ENCODE data around the gene RIC8B. TPM values are rescaled to one million over a fixed set of nuclear protein-coding genes. Genes with fewer than 3 reads are reported as not detected.

The RIC8B gene
- total RNA-seq, 1 experiment from 2014 or later, result 14.9 TPM

DNA sequence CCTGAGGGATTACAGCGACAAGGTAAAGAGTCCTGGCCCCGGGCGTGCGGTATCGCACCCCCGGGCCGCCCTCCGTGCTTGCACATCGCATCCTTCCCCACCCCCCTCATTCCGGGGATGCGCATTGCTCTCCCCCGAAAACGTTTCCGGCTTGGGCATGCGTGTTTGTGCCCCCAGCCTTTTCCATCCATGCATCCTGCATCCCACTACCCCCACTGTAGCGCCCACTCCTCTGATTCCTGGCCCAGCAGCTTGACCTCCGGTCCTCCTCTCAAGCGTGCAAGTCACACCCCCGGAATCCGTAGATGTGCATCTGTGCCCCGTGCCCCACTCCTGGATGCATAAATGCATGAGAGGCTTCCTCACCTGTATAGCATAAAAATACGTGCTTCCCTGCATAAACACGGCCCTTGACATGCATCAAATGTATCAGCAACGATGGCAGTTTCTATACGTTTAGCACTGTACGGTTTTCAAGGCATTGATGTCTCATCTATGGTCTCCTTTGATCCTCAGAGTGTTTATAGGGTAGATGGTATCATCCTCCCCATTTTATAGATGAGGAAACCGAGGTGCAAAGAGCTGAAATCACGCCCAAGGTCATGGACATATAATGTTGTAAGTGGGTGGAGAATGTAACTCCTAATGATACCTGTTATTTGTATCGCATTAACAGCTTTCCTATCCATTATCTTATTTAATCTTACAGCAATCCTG is 484 bp downstream of the RIC8B start:
- H3K79me2 ChIP-seq (ENCODE audit: low read depth), result peaks cover 45% of the 10 kb centered on the region
- ChIA-PET POLR2A (ENCODE audit: unreplicated experiment) (no interaction called here), CTCF (no interaction called here)
- H3K4me2 ChIP-seq, result peak overlapping the region; percentile 81
- H3K36me3 ChIP-seq (ENCODE audit: low read depth), result no peaks in the 10 kb centered on the region
- H3K9me3 ChIP-seq (ENCODE audit: insufficient read depth, low read depth), result no peaks in the 10 kb centered on the region
- H3K27ac ChIP-seq, result peak overlapping the region; percentile 78
- peaks cover 36% of the 10 kb centered on the region for H3K4me1 ChIP-seq (replicated peaks; ENCODE audit: insufficient read depth)
- DNase-seq, result no peak
- H3F3A ChIP-seq (ENCODE audit: insufficient read depth, low read depth), result peaks cover 3% of the 10 kb centered on the region; the same call in 1 of the 2 replicates
- BruUV-seq (replicated peaks), result no TSS peak
- H3K27me3 ChIP-seq (ENCODE audit: insufficient read depth, low read depth), result no peaks in the 10 kb centered on the region
- H3K9me2 ChIP-seq (ENCODE audit: insufficient read depth), result no peaks in the 10 kb centered on the region
- H3K4me3 ChIP-seq, result peak overlapping the region; percentile 93
- intact Hi-C loops (cut with micrococcal nuclease; ENCODE audit: unreplicated experiment), result loop anchor here (5.0 kb wide), 1 partner anchor 317 kb away; the partner anchor contains the start of gene CRY1
- no peaks in the 10 kb centered on the region for H4K20me1 ChIP-seq (ENCODE audit: insufficient read depth)
- peak overlapping the region; percentile 91 for H2AFZ ChIP-seq
- TF ChIP-seq EZH2 (IDR thresholded peaks at IDR 0.05; ENCODE audit: low read depth), result no peak
- TF ChIP-seq, protein P1, sequence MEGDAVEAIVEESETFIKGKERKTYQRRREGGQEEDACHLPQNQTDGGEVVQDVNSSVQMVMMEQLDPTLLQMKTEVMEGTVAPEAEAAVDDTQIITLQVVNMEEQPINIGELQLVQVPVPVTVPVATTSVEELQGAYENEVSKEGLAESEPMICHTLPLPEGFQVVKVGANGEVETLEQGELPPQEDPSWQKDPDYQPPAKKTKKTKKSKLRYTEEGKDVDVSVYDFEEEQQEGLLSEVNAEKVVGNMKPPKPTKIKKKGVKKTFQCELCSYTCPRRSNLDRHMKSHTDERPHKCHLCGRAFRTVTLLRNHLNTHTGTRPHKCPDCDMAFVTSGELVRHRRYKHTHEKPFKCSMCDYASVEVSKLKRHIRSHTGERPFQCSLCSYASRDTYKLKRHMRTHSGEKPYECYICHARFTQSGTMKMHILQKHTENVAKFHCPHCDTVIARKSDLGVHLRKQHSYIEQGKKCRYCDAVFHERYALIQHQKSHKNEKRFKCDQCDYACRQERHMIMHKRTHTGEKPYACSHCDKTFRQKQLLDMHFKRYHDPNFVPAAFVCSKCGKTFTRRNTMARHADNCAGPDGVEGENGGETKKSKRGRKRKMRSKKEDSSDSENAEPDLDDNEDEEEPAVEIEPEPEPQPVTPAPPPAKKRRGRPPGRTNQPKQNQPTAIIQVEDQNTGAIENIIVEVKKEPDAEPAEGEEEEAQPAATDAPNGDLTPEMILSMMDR (conservative IDR thresholded peaks at IDR 0.05), result no peak

DNA sequence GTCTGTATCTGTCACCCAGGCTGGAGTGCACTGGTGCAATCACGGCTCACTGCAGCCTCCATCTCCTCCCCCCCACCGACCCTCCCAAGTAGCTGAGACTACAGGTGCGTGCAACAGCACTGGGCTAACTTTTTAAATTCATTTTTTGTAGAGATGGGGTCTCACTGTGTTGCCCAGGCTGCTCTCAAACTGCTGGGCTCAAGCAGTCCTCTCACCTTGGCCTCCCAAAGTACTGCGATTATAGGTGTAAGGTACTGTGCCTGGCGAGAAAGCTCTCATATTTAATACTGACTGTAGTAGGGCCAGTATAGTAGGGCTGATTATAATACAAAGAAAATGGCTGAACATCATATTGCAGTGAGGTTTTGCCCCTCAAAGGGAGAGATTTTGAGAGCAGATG is 2.4 kb downstream of the RIC8B start:
- DNase-seq, result no peak
- Histone ChIP-seq H4K20me1 (ENCODE audit: insufficient read depth) (no peaks in the 10 kb centered on the region), H3K4me1 (replicated peaks; ENCODE audit: insufficient read depth) (peaks cover 44% of the 10 kb centered on the region), H3F3A (ENCODE audit: insufficient read depth, low read depth) (peaks cover 9% of the 10 kb centered on the region; the same call in 1 of the 2 replicates), H3K36me3 (ENCODE audit: low read depth) (no peaks in the 10 kb centered on the region), H3K4me3 (no peak overlapping the region), H3K27ac (no peak overlapping the region), H3K79me2 (ENCODE audit: low read depth) (peaks cover 59% of the 10 kb centered on the region), H3K27me3 (ENCODE audit: insufficient read depth, low read depth) (no peaks in the 10 kb centered on the region), H3K9me2 (ENCODE audit: insufficient read depth) (no peaks in the 10 kb centered on the region), H2AFZ (no peak overlapping the region), H3K9me3 (ENCODE audit: insufficient read depth, low read depth) (no peaks in the 10 kb centered on the region), H3K4me2 (no peak overlapping the region)
- CTCF ChIA-PET, result no interaction called here
- TF ChIP-seq, protein P1 (conservative IDR thresholded peaks at IDR 0.05), result no peak
- TF ChIP-seq EZH2 (IDR thresholded peaks at IDR 0.05; ENCODE audit: low read depth), result no peak
- intact Hi-C loops (cut with micrococcal nuclease; ENCODE audit: unreplicated experiment), result no loop called here
- BruUV-seq (replicated peaks), result no TSS peak
- POLR2A ChIA-PET (ENCODE audit: unreplicated experiment), result no interaction called here

DNA sequence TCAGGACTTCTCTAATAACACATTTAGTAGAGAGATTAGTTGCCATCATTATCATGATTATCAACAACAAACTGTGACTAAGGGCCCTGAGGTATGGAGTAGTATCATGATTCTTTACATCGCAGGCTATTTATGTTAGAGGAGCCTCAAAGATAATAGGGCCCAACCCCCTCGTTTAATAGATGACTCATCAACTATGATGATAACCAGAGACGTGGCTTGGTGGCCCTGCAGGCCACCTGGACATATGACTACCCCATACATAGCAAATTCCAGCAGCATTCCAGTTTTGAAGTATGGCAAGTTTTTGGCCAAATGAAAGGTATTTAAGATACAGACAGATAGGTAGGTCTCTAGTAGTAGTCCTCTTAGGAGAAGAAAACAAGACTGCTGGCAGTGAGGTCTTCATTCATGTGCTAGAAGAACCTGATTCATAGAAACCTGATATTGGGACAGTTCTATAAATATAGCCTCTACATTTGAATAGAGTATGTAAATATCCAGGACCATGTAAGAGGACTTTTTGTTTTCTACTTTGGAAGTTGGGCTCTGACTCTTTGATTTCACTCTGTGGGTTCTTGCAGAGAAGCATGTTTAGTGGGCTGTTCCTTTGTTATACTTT is 5.6 kb downstream of the RIC8B start:
- intact Hi-C loops (cut with micrococcal nuclease; ENCODE audit: unreplicated experiment), result no loop called here
- peak overlapping the region; percentile 30 for H3K27ac ChIP-seq
- DNase-seq, result peak; percentile 48 to 92
- H4K20me1 ChIP-seq (ENCODE audit: insufficient read depth), result no peaks in the 10 kb centered on the region
- peaks cover 58% of the 10 kb centered on the region for H3K79me2 ChIP-seq (ENCODE audit: low read depth)
- no peaks in the 10 kb centered on the region for H3K9me2 ChIP-seq (ENCODE audit: insufficient read depth)
- CTCF ChIA-PET, result no interaction called here
- no peak overlapping the region for H2AFZ ChIP-seq
- H3K36me3 ChIP-seq (ENCODE audit: low read depth), result peaks cover 7% of the 10 kb centered on the region; the same call in 1 of the 2 replicates
- no peaks in the 10 kb centered on the region for H3K9me3 ChIP-seq (ENCODE audit: insufficient read depth, low read depth)
- no TSS peak for BruUV-seq (replicated peaks)
- H3F3A ChIP-seq (ENCODE audit: insufficient read depth, low read depth), result peaks cover 9% of the 10 kb centered on the region; the same call in 1 of the 2 replicates
- peaks cover 38% of the 10 kb centered on the region for H3K4me1 ChIP-seq (replicated peaks; ENCODE audit: insufficient read depth)
- POLR2A ChIA-PET (ENCODE audit: unreplicated experiment), result interaction anchor here (0.5 kb wide), 1 partner anchor 101 kb away, joined by 4 read pairs; no protein-coding TSS in a partner anchor
- H3K4me2 ChIP-seq, result peak overlapping the region; percentile 27; the same call in 1 of the 2 replicates
- no peaks in the 10 kb centered on the region for H3K27me3 ChIP-seq (ENCODE audit: insufficient read depth, low read depth)
- H3K4me3 ChIP-seq, result no peak overlapping the region
- TF ChIP-seq EZH2 (IDR thresholded peaks at IDR 0.05; ENCODE audit: low read depth), result no peak
- TF ChIP-seq, protein P1 (conservative IDR thresholded peaks at IDR 0.05), result no peak
